ENCODE measurements around the gene ZNF486.
"Not testable (repeated sequence)": the region's sequence is repeated elsewhere in the genome, so short reads cannot be mapped to it uniquely, and the experiment has no call there.

ZNF486 gene

DNA sequence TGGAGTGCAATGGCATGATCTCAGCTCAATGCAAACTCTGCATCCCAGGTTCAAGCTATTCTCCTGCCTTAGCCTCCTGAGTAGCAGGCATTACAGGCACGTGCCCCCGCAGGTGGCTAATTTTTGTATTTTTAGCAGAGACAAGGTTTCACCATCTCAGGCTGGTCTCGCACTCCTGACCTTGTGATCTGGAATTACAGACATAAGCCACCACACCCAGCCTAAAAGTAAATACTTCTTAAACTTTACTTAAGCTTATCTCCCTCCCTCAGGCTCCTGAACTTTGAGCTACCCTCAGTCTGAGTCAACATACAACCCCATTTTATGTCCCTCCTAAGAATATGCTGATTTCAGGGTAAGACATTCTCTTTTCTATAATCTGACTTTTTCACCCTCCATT lies 66.1 kb downstream of the ZNF486 start:
- DNase-seq (ENCODE audit: low spot score) = no peak

DNA sequence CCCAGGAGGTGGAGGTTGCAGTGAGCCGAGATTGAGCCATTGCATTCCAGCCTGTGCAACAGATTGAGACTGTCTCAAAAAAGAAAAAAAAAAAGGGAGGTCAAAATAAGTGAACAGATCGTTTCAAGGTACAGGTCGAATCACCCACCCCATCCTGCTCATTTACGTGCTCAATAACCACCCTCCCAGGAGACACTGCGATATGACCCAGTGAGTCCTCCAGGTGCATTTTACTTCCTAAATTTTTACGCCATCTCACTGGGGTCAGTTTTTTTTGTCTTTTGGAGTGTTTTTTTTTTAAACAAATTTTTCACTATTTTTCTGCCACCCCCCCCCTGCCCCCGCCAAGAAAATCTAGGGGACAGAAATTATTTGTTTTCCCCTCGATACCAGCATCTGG lies 68.1 kb downstream of the ZNF486 start:
- DNase-seq (ENCODE audit: low spot score) = no peak

DNA sequence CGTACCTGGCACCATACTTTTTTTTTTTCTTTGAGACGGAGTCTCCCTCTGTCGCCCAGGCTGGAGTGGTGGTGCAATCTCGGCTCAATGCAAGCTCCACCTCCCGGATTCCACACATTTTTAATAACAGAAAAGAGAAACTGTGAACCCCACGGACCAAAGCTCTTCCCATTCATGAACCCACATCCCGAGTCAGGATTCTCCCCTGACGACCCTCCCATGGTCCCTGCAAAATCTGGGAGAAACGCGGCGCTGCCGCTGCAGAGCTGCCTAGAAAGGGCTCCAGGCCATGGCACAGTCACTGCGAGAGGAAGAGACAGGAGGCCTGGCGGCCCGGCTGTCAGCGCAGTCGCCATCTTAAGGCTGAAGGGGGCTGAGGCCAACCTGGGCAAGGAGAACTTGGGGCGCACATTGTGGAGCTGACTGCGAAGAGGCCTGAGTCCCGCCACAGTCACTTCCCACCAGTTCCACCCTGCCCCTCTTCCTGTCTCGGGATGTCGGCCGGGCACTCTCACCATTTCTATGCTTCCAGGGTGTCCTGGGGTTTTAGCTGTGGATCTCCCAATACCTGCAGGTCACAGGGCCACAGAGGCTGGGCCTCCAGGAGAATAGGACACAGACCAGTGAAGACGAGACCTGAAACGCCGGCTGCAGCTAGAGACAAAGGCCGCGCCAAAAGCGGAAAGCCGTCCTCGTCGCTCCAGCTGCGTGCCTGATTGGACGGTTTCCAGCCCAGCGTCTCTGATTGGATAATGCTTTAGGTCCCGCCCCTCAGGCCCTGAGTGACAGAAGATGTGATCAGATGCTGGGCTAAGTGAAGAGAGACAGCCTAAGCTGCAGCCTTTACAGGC lies 71.0 kb downstream of the ZNF486 start:
- peak; percentile 90 for DNase-seq (ENCODE audit: low spot score)

DNA sequence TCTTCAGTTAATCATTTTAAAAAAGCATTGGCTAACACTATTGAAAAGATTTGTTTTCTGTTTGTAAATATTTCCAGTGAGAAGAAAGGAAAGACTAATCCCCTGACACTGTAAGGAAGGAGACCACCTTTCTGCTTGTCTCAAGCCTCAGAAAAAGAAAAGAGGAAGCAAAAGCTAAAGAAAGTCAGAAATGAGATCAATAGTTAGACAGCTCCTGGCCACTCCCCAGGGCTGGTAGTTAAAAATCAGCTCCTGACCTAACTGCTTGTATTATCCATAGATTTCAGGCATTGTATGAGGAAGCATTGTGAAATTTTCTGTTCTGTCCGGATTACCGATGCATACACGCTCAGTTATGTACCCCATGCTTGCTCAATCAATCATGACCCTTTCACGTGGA lies 76.6 kb downstream of the ZNF486 start:
- DNase-seq (ENCODE audit: low spot score) = no peak

DNA sequence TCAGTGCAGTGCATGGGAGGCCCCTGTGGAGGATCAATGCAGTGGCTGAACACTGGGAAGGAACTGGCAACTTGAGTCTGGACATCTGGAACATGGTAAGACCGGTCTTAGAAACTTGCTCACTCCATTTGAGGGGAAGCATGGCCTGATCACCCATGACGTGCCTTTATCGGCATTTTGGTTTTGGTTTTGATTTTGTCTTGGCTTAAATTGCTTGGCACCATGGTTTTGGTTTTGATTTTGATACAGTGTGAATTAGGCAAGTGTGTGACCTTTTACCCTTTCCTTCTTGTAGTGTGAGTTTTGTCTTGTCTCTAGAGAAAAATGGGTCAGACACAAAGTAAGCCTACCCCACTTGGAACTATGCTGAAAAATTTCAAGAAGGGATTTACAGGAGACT lies 77.3 kb downstream of the ZNF486 start:
- DNase-seq (ENCODE audit: low spot score) = no peak

DNA sequence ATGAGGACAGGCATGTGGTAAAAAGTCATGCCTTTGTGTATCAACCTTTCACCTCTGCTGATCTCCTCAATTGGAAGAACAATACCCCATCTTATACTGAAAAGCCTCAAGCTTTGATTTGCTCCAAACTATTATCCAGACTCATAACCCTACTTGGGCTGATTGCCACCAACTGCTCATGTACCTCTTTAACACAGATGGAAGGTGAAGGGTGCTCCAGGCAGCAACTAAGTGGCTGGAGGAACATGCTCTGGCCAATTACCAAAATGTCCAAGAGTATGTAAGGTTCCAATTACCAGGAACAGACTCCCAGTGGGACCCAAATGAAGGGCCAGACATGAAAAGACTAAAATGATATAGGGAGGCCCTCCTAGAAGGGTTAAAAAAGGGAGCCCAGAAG lies 78.3 kb downstream of the ZNF486 start:
- no peak for DNase-seq (ENCODE audit: low spot score)

DNA sequence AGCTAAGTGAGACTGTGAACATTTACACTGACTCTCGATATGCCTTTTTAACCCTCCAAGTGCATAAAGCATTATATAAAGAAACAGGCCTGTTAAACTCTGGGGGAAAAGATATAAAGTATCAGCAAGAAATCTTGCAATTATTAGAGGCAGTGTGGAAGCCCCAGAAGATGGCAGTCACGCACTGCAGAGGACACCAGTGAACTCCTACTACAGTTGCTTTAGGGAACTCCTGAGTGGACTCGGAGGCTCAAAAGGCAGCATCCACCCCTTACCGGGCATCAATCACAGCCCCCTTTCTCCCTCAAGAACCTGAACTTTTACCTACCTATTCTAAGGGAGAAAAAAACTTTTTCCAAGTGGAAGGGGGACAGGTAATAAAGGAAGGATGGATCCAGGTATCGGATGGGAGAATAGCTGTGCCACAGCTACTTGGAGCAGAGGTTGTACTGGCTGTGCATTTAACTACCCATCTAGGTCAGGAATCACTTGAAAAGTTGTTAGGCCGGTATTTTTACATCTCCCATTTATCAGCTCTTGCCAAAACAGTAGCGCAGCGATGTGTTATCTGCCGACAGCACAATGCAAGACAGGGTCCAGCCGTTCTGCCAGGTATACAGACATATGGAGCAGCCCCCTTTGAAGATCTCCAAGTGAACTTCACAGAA lies 80.1 kb downstream of the ZNF486 start:
- peak; percentile 45 for DNase-seq (ENCODE audit: low spot score)

DNA sequence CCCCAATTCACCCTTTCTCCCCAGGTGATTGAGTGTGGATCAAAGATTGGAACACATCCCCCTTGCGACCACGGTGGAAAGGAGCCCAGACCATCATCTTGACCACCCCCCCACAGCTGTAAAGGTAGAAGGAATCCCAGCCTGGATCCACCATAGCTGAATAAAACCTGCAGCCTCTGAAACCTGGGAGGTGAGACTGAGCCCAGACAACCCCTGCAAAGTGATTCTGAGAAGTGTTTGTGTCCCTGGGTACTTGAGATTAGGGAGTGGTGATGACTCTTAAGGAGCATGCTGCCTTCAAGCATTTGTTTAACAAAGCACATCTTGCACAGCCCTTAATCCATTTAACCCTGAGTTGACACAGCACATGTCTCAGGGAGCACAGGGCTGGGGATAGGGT lies 81.2 kb downstream of the ZNF486 start:
- not testable (repeated sequence) for DNase-seq (ENCODE audit: low spot score)

Data from kidney tubule cell (primary cell).